H1 (cell line): ENCODE data around the gene ZNF674.

ENCODE experiments used
- CEBPB ChIP-seq: IDR thresholded peaks from 2 replicates; pipeline ENCODE4 v1.6.1; 2012; ENCODE audit warnings: low read depth, low read length
- CHD1 ChIP-seq: IDR thresholded peaks from 2 replicates; pipeline ENCODE4 v1.6.1; 2012; ENCODE audit warnings: low read depth, low read length, improper control_type of control experiment
- CTCF ChIP-seq, 3 experiments: IDR thresholded peaks; 1 replicate in 2 of 3; 2 replicates in 1 of 3; pipeline versions ENCODE4 v1.5.1 to v1.6.1; 2011; ENCODE audit warnings: low read length in 3 of 3, mild to moderate bottlenecking in 3 of 3, inconsistent platforms in 2 of 3, low read depth in 1 of 3, moderate library complexity in 1 of 3; ENCODE audit not compliant: insufficient read depth in 1 of 3; ENCODE audit errors: control extremely low read depth in 1 of 3
- EZH2 ChIP-seq: fragments of 200-600 bp; sonication (generic); IDR thresholded peaks from 2 replicates; pipeline ENCODE4 v1.7.1; 2012; ENCODE audit warnings: low read depth, mild to moderate bottlenecking, moderate library complexity, low read length, inconsistent platforms; ENCODE audit not compliant: severe bottlenecking
- GABPA ChIP-seq: IDR thresholded peaks from 2 replicates; pipeline ENCODE4 v1.6.1; 2011; ENCODE audit warnings: mild to moderate bottlenecking, low read length, moderate library complexity, borderline replicate concordance; ENCODE audit not compliant: insufficient read depth
- HDAC6 ChIP-seq: IDR thresholded peaks from one replicate; pipeline ENCODE4 v1.7.1; 2012; ENCODE audit warnings: low read depth, mild to moderate bottlenecking, inconsistent platforms, low read length, moderate library complexity
- JUND ChIP-seq: IDR thresholded peaks from 2 replicates; pipeline ENCODE4 v1.6.1; 2011; ENCODE audit warnings: mild to moderate bottlenecking, improper control_type of control experiment, low read length
- KDM1A ChIP-seq: fragments of 200-600, 300-600 bp; sonication (generic); IDR thresholded peaks from 2 replicates; pipeline ENCODE4 v1.7.1; 2016; ENCODE audit warnings: mild to moderate bottlenecking, low read length, borderline replicate concordance
- NANOG ChIP-seq: IDR thresholded peaks from 2 replicates; pipeline ENCODE4 v1.6.1; 2011; ENCODE audit warnings: low read length, low read depth, mild to moderate bottlenecking, inconsistent platforms; ENCODE audit not compliant: insufficient read depth, poor library complexity, severe bottlenecking
- RFX5 ChIP-seq: IDR thresholded peaks from 2 replicates; pipeline ENCODE4 v1.6.1; 2011; ENCODE audit warnings: low read depth, low read length, improper control_type of control experiment, borderline replicate concordance
- RXRA ChIP-seq: IDR thresholded peaks from 2 replicates; pipeline ENCODE4 v1.6.1; 2011; ENCODE audit warnings: low read depth, mild to moderate bottlenecking, low read length, moderate library complexity; ENCODE audit not compliant: insufficient read depth
- SIN3A ChIP-seq, 2 experiments: IDR thresholded peaks in 1 of 2; conservative IDR thresholded peaks in 1 of 2; 2 replicates each; pipeline ENCODE4 v1.6.1; 2011 to 2012; ENCODE audit warnings: low read length in 2 of 2, improper control_type of control experiment in 1 of 2, low read depth in 1 of 2, mild to moderate bottlenecking in 1 of 2
- SUZ12 ChIP-seq: fragments of 200-600 bp; sonication (generic); IDR thresholded peaks from 2 replicates; pipeline ENCODE4 v1.6.1; 2012; ENCODE audit warnings: mild to moderate bottlenecking, inconsistent platforms, low read length, moderate library complexity, mixed read lengths
- ZNF274 ChIP-seq: IDR thresholded peaks from 2 replicates; pipeline ENCODE4 v1.7.0; 2012; ENCODE audit warnings: low read length, borderline replicate concordance; ENCODE audit errors: extremely low read depth

- no peak for TF ChIP-seq SUZ12
- TF ChIP-seq HDAC6: no peak
- no peak for TF ChIP-seq JUND
- no peak for TF ChIP-seq CTCF (IDR thresholded peaks at IDR 0.05; ENCODE audit: control extremely low read depth in 1 of 3, insufficient read depth in 1 of 3, low read depth in 1 of 3, low read length in 3 of 3)
- TF ChIP-seq GABPA: no peak
- TF ChIP-seq CHD1: no peak
- TF ChIP-seq ZNF274: no peak
- TF ChIP-seq KDM1A: no peak
- no peak for TF ChIP-seq EZH2
- no peak for TF ChIP-seq CEBPB
- no peak for TF ChIP-seq RXRA
- no peak for TF ChIP-seq NANOG
- TF ChIP-seq RFX5: no peak
- no peak for TF ChIP-seq SIN3A (conservative IDR thresholded peaks at IDR 0.05 in 1 of 2, IDR thresholded peaks at IDR 0.05 in 1 of 2; ENCODE audit: low read depth in 1 of 2, low read length in 2 of 2)
Observed at GRCh38 chrX:46580613-46581012, 35.4 kb upstream of the ZNF674 start.
